GM19238 (cell line): ENCODE measurements around the gene ZNF101.
A peak's percentile ranks its signal among the peaks of the same experiment; 100 is the strongest.

Experiments used
- DNase-seq: peaks from one replicate; pipeline ENCODE4 v3.0.0; 2011; ENCODE audit warnings: low spot score; ENCODE audit not compliant: insufficient read length

The ZNF101 gene

GRCh38 chr19:19637523-19638251 is 31.0 kb upstream of the ZNF101 start:
- no peak for DNase-seq

DNA sequence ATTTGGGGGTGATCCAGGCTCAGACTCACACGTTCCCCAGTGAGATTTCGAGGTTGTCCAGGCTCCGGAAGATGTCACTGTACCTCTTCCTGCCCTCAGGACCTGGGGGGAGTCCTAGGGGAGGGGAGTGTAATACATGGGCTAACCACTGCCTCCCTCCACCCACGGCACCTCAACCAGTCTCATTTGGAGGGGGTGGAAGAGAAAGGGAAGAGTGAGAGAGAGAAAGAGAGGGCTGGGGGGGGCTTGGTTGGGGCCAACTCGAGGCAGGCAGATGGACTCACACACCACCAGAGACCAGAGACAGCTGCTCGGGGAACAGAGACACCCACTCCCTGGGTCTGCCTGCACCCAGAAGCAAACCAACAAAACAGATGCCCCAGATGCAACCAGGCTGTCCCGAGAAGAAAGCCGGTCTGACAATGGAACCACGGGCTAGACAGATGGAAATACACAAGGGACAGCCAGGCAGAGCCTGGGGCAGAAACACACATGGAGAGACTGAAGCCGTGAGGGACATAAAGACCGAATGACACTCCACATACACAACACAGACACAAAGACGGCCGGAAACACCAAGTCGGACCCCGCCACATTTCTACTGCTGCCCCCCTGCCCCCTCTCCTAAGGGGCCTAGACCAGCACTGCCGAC is 26.0 kb upstream of the ZNF101 start:
- DNase-seq, result peak; percentile 72

GRCh38 chr19:19643158-19644053 is 25.2 kb upstream of the ZNF101 start, which contains the start of gene GMIP:
GMIP (minus strand) TSS chr19:19643657; CDS start chr19:19643529, 128 bp downstream.
- peak; percentile 96 for DNase-seq

GRCh38 chr19:19644054-19644388 is 24.6 kb upstream of the ZNF101 start:
- DNase-seq, result no peak

GRCh38 chr19:19645233-19645870 is 23.3 kb upstream of the ZNF101 start:
- DNase-seq, result no peak

DNA sequence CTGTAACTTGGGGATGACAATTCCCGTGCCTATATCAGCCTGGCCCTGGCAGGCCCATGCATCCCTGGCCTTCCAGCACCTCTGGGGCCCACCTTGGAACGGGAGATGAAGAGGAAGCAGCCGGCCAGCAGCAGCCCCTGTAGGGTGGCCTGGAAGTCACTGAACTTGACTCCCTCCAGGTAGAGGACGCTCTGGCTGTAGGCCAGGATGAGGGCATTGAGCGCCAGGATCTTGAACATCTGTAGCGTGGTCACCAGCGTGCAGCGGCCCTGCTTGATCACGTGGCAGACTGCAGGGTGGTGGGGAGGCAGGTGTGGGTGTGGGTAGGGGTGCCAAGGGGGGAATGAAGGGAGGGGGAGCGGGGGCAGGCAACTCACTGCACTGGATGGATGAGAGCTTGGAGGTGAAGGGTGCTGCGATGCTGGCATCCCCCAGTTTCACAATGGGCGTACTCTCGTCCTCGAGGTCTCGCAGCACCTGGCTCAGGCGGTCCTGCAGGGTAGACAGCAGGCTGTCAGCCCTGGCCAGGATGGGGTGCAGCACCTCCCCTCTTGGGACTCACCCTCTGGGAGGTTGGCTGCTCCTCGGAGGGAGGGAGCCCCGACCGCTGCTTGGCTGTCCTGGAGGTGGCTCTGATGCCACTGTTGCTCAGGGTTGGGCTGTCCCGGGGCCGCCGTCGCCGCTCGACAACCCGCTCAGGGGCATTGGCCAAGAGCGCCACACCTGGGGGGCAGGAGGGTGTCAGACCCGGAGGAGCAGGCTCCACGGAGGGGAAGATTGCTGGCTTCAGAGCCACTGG is 21.4 kb upstream of the ZNF101 start:
- no peak for DNase-seq

DNA sequence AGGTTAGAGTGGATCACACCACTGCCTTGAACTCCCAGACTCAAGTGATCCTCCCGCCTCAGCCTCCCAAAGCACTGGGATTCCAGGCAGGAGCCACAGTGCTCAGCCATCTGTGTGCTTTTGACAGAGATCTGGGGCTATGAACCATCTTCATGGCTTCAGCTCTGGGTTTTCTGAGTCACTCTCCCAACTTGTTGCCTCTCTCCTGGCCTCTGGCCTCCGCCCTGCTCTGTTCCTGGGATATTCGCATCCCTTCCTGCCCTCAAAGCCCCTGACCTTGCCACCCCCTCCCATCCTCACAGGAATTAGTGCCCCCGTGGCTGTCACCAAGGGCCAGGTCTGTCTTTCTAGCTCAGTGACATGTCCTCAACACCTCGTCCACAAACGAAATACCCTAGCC is 19.5 kb upstream of the ZNF101 start:
- DNase-seq, result no peak

- no peak for DNase-seq
Measured at GRCh38 chr19:19649580-19649995, 19.1 kb upstream of the ZNF101 start.

GRCh38 chr19:19650331-19650730 is 18.3 kb upstream of the ZNF101 start:
- DNase-seq, result no peak

- no peak for DNase-seq
Measured at GRCh38 chr19:19651076-19651475, 17.6 kb upstream of the ZNF101 start.

GRCh38 chr19:19652482-19653295 is 15.9 kb upstream of the ZNF101 start:
- DNase-seq, result no peak

DNA sequence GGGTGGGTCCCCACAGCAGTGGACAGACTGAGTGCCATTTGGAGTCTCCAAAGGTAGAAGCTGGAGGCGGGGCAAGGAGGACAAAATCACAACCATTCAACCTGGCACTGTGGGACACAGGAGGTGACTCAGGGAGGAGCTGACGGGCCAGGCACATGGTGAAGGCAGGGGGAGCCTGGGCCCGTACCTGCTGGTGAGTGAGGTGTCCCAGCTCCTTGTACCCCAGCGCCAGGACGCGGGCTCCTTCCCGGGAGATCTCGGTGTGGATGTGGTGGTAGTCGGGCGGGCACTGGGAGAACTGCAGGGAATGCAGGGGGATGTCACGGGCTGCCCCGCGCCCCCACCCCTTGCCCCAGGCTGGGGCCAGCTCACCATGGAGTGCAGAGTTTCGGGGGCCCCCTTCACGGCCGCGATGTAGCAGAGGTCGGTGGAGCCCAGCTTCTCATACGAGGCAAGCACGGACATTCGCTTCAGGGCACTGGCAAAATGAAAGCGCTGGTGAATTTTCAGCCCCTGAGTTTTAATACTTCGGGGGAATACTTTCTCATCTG is 15.0 kb upstream of the ZNF101 start:
- no peak for DNase-seq

DNA sequence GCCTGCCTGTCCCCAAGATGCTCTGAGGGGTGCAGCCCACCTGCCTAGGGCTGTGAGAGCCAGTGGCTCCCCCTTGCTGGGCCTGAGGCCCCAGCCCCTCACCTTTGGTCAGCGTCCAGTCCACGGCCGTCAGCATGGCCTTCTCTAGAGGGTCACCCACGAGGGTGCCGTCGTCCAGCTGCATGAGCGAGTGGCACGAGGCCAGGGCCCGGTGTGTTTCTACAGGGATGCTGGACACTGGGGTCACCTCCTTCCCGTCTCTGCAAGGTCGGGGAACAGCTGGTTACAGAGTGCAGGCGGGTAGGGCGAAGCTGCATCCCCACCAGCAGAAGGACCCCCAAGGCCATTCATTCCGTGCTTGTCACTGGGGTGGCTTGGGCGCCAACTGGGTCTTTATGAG is 14.2 kb upstream of the ZNF101 start:
- no peak for DNase-seq

DNA sequence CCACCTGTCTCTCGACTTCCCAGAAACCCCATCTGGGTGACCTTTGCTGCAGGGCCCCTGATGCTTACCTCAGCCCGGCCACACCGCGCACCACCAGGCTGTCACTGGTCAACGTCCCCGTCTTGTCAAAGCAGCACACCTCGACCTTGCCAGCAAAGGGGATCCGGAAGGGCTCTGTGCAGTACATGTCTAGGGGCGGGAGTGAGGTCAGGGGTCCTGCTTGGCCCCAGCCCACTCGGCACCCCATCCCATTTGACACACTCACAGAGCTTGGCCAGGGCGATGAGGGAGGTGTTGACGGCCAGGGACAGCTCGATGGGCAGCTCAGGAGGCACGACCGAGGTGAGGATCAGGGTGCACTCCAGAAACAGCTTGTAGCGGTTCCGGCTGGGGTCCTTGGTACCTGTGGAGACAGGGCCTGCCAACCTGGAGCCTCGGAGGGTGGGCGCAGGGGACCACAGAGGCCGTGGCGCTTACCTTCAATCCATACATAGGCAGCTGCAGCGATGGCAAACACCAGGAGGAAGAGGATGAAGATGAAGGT is 13.5 kb upstream of the ZNF101 start:
- DNase-seq, result no peak

DNA sequence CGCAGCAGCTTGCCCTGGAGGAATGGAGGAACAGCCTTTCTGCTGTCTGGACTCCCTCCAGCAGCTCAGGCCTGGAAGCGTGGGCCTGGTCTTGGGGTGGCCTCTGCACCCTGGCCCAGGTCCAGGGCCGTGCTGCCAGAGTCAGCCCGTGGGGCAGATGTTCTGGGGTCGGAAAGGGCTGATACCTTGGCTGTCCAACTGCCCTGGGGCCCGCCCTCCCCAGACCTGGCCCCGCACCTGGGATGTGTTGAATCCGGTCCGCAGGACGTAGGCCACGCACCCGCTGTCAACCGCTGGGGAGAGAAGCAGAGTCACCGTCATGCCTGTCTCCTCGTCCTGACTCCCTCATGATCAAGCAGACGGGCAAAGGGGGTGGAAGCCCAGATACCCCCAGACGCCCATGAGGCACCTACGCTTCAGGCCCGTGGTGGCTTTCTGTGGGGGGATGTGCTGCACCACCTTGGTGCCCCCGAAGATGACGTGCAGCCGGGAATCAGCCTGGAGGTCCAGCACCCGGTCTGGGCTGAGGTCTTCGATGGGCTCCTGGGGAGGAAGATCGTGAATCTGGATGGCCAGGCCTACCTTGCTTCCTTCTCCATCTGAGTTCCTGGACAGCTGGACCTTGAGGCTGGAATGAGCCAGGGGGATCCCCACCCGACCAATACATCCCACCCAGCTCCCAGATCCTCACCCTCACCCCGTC is 12.8 kb upstream of the ZNF101 start:
- no peak for DNase-seq

- DNase-seq, result no peak
Measured at GRCh38 chr19:19656451-19657396, 11.9 kb upstream of the ZNF101 start.

GRCh38 chr19:19657397-19657783 is 11.2 kb upstream of the ZNF101 start:
- no peak for DNase-seq
